NCI-H82 (cell line): ENCODE results near the gene C22orf39.

Experiments
- DNase-seq: peaks from one replicate; lab custom pipeline; 2025; lab: John Stamatoyannopoulos, UW

C22orf39 gene

GRCh38 chr22:19398652-19399051, 48.9 kb downstream of the C22orf39 start:
- no peak for DNase-seq

GRCh38 chr22:19398206-19398605, 49.3 kb downstream of the C22orf39 start:
- DNase-seq: no peak

- DNase-seq: no peak
These were observed 49.8 kb downstream of the C22orf39 start for GRCh38 chr22:19397734-19398104.

GRCh38 chr22:19396934-19397733, 50.4 kb downstream of the C22orf39 start:
- no peak for DNase-seq

- no peak for DNase-seq
These were observed 51.0 kb downstream of the C22orf39 start for GRCh38 chr22:19396561-19396933.

GRCh38 chr22:19395276-19395675, 52.2 kb downstream of the C22orf39 start:
- DNase-seq: no peak

GRCh38 chr22:19394274-19395050, 53.0 kb downstream of the C22orf39 start:
- no peak for DNase-seq

- no peak for DNase-seq
These were observed 53.8 kb downstream of the C22orf39 start for GRCh38 chr22:19393704-19394103.
